Peyer's patch (tissue), 4 donors: Measurements from ENCODE around the gene LTF.

ENCODE experiments used
- POLR2A ChIP-seq, 2 donors: fragments of 450-650 bp; IDR thresholded peaks; one replicate each; pipeline ENCODE4 v1.5.1; 2017; ENCODE audit warnings: antibody characterized with exemption in 2 of 2, mild to moderate bottlenecking in 2 of 2, moderate library complexity in 2 of 2
- TF ChIP-seq, protein P1 (sequence below), 6 experiments: fragments of 450-650 bp in 4 of 6; fragments of 200-600 bp in 2 of 6; sonication (generic) in 1 of 6; IDR thresholded peaks; one replicate each; pipeline ENCODE4 v1.5.1; 2017 to 2019; ENCODE audit warnings: antibody characterized with exemption in 6 of 6, mild to moderate bottlenecking in 3 of 6, moderate library complexity in 1 of 6

DNA sequence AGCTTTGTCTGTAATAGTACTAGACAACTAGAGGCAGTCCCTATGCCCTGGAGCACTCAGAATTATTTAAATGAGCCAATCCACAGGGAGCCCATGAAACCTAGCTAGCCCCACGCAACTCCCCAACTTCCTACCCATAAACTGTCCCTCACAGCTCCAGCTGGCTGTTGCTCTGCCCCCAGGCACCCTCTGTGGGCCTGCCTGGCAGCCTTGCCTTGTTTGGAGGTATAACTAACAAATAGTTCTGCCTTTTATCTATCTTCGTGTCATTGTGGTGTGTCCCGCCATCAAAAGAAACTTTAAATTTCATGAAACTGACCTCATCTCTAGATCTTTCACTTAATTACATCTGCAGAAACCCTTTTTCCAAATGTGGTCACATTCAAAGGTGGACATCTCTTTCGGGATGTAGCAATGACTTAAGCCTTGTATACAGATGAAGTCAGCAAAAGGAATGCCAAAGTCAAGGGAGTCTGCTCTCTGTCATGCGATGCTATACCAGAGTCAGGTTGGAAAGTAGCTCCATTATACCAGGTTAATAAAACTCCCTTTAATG is 31.3 kb upstream of the LTF start:
- TF ChIP-seq, protein P1, sequence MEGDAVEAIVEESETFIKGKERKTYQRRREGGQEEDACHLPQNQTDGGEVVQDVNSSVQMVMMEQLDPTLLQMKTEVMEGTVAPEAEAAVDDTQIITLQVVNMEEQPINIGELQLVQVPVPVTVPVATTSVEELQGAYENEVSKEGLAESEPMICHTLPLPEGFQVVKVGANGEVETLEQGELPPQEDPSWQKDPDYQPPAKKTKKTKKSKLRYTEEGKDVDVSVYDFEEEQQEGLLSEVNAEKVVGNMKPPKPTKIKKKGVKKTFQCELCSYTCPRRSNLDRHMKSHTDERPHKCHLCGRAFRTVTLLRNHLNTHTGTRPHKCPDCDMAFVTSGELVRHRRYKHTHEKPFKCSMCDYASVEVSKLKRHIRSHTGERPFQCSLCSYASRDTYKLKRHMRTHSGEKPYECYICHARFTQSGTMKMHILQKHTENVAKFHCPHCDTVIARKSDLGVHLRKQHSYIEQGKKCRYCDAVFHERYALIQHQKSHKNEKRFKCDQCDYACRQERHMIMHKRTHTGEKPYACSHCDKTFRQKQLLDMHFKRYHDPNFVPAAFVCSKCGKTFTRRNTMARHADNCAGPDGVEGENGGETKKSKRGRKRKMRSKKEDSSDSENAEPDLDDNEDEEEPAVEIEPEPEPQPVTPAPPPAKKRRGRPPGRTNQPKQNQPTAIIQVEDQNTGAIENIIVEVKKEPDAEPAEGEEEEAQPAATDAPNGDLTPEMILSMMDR (IDR thresholded peaks at IDR 0.05) = no peak
- no peak for TF ChIP-seq POLR2A (IDR thresholded peaks at IDR 0.05)
